Peyer's patch (tissue), 4 donors: ENCODE data around the gene UBE2D2. TPM values are rescaled to one million over a fixed set of nuclear protein-coding genes. Genes with fewer than 3 reads are reported as not detected.
A peak's percentile ranks its signal among the peaks of the same experiment; 100 is the strongest.

Experiments used
- DNase-seq, 3 donors: peaks; one replicate each; pipeline ENCODE4 v3.0.0-alpha.2; 2017 to 2019
- H3K27ac ChIP-seq, 4 donors: fragments of 200-600 bp; sonication (generic); one replicate each; pipeline ENCODE4 v1.5.1; 2016 to 2019
- H3K27me3 ChIP-seq, 2 donors: fragments of 200-600 bp; sonication (generic); one replicate each; pipeline ENCODE4 v1.5.1; 2019
- H3K36me3 ChIP-seq, 3 donors: fragments of 200-600 bp; sonication (generic); one replicate each; pipeline ENCODE4 v1.5.1; 2016 to 2019
- H3K4me1 ChIP-seq, 4 donors: fragments of 200-600 bp; sonication (generic); one replicate each; pipeline ENCODE4 v1.5.1; 2016 to 2019
- H3K4me3 ChIP-seq, 4 donors: fragments of 200-600 bp; sonication (generic); 1 replicate in 3 of 4; 2 replicates in 1 of 4; pipeline ENCODE4 v1.5.1; 2016 to 2019; ENCODE audit warnings: mild to moderate bottlenecking in 1 of 4
- H3K9me3 ChIP-seq, 4 donors: fragments of 200-600 bp; sonication (generic); one replicate each; pipeline ENCODE4 v1.5.1; 2016 to 2019; ENCODE audit warnings: mild to moderate bottlenecking in 1 of 4
- CTCF ChIP-seq, 6 experiments: fragments of 450-650 bp in 4 of 6; fragments of 200-600 bp in 2 of 6; sonication (generic) in 1 of 6; IDR thresholded peaks; one replicate each; pipeline ENCODE4 v1.5.1; 2017 to 2019; ENCODE audit warnings: antibody characterized with exemption in 6 of 6, mild to moderate bottlenecking in 3 of 6, moderate library complexity in 1 of 6
- POLR2A ChIP-seq, 2 donors: fragments of 450-650 bp; IDR thresholded peaks; one replicate each; pipeline ENCODE4 v1.5.1; 2017; ENCODE audit warnings: antibody characterized with exemption in 2 of 2, mild to moderate bottlenecking in 2 of 2, moderate library complexity in 2 of 2
- total RNA-seq, 4 donors: library from RNA; depleted of rRNA; stranded (reverse); fragments of >200 nt; gene quantifications; one replicate each; pipeline ENCODE4 v1.1.0, GENCODE V29; 2016

UBE2D2 gene
- total RNA-seq, 4 donors from 2014 or later, result 60.2 to 87.9 (median 70.2) TPM

GRCh38 chr5:139662617-139663016 is 101.5 kb downstream of the UBE2D2 start:
- DNase-seq, result no peak
- H3K9me3 ChIP-seq, result no peaks in the 10 kb centered on the region
- H3K4me1 ChIP-seq, result peaks cover 0 to 75% (median 49%) of the 10 kb centered on the region in 4 donors
- no peak overlapping the region for H3K4me3 ChIP-seq
- no peaks in the 10 kb centered on the region for H3K27me3 ChIP-seq
- H3K36me3 ChIP-seq, result no peaks in the 10 kb centered on the region
- H3K27ac ChIP-seq, result peak overlapping the region in 3 of 4 donors; percentile 54 to 92 (median 56)
- no peak for TF ChIP-seq CTCF (IDR thresholded peaks at IDR 0.05)
- no peak for TF ChIP-seq POLR2A (IDR thresholded peaks at IDR 0.05)

- Histone ChIP-seq H3K36me3 (no peaks in the 10 kb centered on the region), H3K4me1 (peaks cover 0 to 70% (median 45%) of the 10 kb centered on the region in 4 donors), H3K27me3 (no peaks in the 10 kb centered on the region), H3K27ac (peak overlapping the region in 1 of 4 donors; percentile 92), H3K9me3 (no peaks in the 10 kb centered on the region), H3K4me3 (no peak overlapping the region)
- TF ChIP-seq POLR2A (IDR thresholded peaks at IDR 0.05), result no peak
- TF ChIP-seq CTCF (IDR thresholded peaks at IDR 0.05), result no peak
- DNase-seq, result no peak
Measured at GRCh38 chr5:139663207-139664085, 102.3 kb downstream of the UBE2D2 start.

GRCh38 chr5:139664086-139664693 is 103.1 kb downstream of the UBE2D2 start:
- H3K27ac ChIP-seq, result peak overlapping the region in 2 of 4 donors; percentile 4 to 92

DNA sequence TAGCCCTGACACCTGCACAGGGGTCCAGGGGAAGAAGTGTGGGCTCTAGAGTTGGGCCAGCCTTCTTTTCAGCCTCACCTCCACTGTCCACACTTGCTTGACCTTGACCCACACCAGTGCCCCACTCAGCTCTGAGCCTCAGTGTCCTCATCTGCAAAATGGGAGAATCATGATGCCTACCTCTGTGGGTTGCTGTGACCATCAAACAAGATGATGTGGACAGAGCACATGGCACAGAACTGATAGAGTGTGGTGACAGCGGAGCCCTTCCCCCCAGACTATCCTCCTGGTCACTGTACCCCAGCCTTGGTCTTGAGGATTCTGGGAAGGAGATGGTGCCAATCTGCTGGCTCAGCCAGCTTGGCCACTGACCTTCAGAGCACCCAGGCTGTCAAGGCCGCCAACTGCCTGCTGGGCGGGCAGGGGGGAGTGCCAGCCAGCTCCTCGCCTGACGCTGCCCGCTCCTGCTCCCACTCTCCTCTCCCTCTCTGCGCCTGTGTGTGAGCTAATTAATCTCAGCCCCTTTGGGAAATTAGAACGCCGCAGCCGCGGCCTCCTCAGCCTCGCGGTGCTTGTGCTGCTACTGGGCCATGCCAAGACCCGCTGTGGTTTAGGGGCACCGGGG is 103.7 kb downstream of the UBE2D2 start:
- peaks cover 0 to 66% (median 38%) of the 10 kb centered on the region in 4 donors for H3K4me1 ChIP-seq
- H3K27me3 ChIP-seq, result no peaks in the 10 kb centered on the region
- TF ChIP-seq CTCF (IDR thresholded peaks at IDR 0.05) (no peak), POLR2A (IDR thresholded peaks at IDR 0.05) (no peak)
- H3K9me3 ChIP-seq, result no peaks in the 10 kb centered on the region
- H3K27ac ChIP-seq, result peak overlapping the region in 2 of 4 donors; percentile 4 to 92
- no peak for DNase-seq
- no peaks in the 10 kb centered on the region for H3K36me3 ChIP-seq
- no peak overlapping the region for H3K4me3 ChIP-seq

More at GRCh38 chr5:139664086-139664693, 103.1 kb downstream of the UBE2D2 start:
- Histone ChIP-seq H3K4me1 (peaks cover 0 to 69% (median 44%) of the 10 kb centered on the region in 4 donors), H3K36me3 (no peaks in the 10 kb centered on the region), H3K9me3 (no peaks in the 10 kb centered on the region), H3K27me3 (no peaks in the 10 kb centered on the region), H3K4me3 (no peak overlapping the region)
- TF ChIP-seq CTCF (IDR thresholded peaks at IDR 0.05) (no peak), POLR2A (IDR thresholded peaks at IDR 0.05) (no peak)
- DNase-seq, result no peak

- no peak for DNase-seq
- Histone ChIP-seq H3K36me3 (no peaks in the 10 kb centered on the region), H3K4me1 (peaks cover 0 to 58% (median 34%) of the 10 kb centered on the region in 4 donors), H3K9me3 (no peaks in the 10 kb centered on the region), H3K4me3 (no peak overlapping the region), H3K27ac (peak overlapping the region in 2 of 4 donors; percentile 28 to 92), H3K27me3 (no peaks in the 10 kb centered on the region)
- TF ChIP-seq POLR2A (IDR thresholded peaks at IDR 0.05), result no peak
- TF ChIP-seq CTCF (IDR thresholded peaks at IDR 0.05), result no peak
Measured at GRCh38 chr5:139665626-139666025, 104.5 kb downstream of the UBE2D2 start.
